ENCODE data around the gene STARD5. TPM values are rescaled to one million over a fixed set of nuclear protein-coding genes. Genes with fewer than 3 reads are reported as not detected.

STARD5 gene
- total RNA-seq, 1 experiment from 2014 or later = 0.22 TPM

DNA sequence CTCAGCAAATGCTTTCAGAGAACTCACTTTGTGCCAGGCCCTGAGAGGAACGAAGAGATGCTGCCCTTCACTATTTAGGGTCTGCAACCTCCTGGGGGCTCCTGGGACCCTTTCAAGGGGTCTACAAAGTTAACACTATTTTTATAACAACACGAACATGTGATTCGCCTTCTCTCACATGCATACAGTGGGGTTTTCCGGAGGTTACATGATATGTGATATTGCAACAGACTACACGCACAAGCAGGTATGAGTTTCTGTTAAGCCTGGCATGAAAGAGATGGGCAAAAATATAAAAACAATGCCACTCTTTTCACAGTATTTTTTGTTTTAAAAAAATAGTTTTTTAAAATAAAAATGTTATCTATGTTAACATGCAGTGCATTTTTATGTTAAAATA, 10.3 kb downstream of the STARD5 start:
- DNase-seq = no peak
- peaks cover 14% of the 10 kb centered on the region for H3K4me1 ChIP-seq (ENCODE audit: low read length)
- no peaks in the 10 kb centered on the region for H3K27me3 ChIP-seq (ENCODE audit: low read length)
- H3K4me2 ChIP-seq (ENCODE audit: low read depth, low read length, poor library complexity, severe bottlenecking) = no peak overlapping the region
- no peak overlapping the region for H3K4me3 ChIP-seq (ENCODE audit: low read length)
- H2AFZ ChIP-seq (ENCODE audit: low read length) = no peak overlapping the region
- no peaks in the 10 kb centered on the region for H3K9me3 ChIP-seq (ENCODE audit: low read length)
- no peaks in the 10 kb centered on the region for H3K79me2 ChIP-seq (ENCODE audit: low read length)
- H3K9me2 ChIP-seq (replicated peaks; ENCODE audit: insufficient read depth, low read length) = no peaks in the 10 kb centered on the region
- no peak overlapping the region for H3K27ac ChIP-seq (ENCODE audit: low read length)
- no peaks in the 10 kb centered on the region for H4K20me1 ChIP-seq (ENCODE audit: insufficient read depth, low read depth, low read length)
- H3K36me3 ChIP-seq (ENCODE audit: insufficient read depth, low read length) = no peaks in the 10 kb centered on the region
- no peak overlapping the region for H3K9ac ChIP-seq (ENCODE audit: low read length)

DNA sequence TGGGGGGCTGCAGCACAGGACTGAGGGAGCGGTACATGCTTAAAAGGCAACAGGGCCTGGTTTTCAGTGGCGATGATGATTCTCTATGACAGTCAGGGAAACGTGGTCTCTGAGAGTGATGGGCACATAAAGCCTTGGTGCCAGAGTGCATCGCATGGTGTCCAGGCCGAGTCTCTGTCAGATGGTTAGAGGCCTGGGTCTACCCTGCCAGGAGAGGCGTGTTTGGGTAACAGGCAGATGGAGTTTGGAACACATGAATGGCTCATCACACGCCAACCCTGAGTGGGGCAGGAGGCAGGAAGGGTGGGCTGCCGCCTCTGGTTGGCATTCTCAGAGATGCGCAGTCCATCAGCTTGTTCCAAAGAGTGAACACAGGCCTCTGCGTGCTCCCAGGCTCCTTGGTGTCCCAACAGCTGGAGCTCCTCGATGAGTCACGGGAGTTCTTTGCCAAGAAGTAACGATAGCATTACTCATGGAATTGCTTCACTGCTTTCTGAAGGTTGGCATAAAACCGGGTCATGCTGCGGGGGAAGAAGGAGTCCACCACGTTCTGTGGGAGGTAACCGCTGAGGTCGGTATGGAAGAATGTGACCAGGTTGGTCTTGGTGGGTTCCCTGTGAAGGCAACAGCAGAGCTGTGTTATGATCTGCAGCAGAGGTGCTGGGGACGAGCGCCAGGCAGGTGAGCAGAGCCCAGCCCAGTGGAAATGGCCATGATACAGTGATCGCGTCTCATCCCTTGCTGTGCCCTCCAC, 11.0 kb downstream of the STARD5 start:
- no peak overlapping the region for H2AFZ ChIP-seq (ENCODE audit: low read length)
- no peak overlapping the region for H3K4me3 ChIP-seq (ENCODE audit: low read length)
- no peaks in the 10 kb centered on the region for H4K20me1 ChIP-seq (ENCODE audit: insufficient read depth, low read depth, low read length)
- no peak for DNase-seq
- H3K9me3 ChIP-seq (ENCODE audit: low read length) = no peaks in the 10 kb centered on the region
- H3K27me3 ChIP-seq (ENCODE audit: low read length) = no peaks in the 10 kb centered on the region
- H3K9me2 ChIP-seq (replicated peaks; ENCODE audit: insufficient read depth, low read length) = no peaks in the 10 kb centered on the region
- no peak overlapping the region for H3K4me2 ChIP-seq (ENCODE audit: low read depth, low read length, poor library complexity, severe bottlenecking)
- H3K9ac ChIP-seq (ENCODE audit: low read length) = no peak overlapping the region
- no peaks in the 10 kb centered on the region for H3K79me2 ChIP-seq (ENCODE audit: low read length)
- no peaks in the 10 kb centered on the region for H3K36me3 ChIP-seq (ENCODE audit: insufficient read depth, low read length)
- peaks cover 14% of the 10 kb centered on the region for H3K4me1 ChIP-seq (ENCODE audit: low read length)
- H3K27ac ChIP-seq (ENCODE audit: low read length) = no peak overlapping the region

DNA sequence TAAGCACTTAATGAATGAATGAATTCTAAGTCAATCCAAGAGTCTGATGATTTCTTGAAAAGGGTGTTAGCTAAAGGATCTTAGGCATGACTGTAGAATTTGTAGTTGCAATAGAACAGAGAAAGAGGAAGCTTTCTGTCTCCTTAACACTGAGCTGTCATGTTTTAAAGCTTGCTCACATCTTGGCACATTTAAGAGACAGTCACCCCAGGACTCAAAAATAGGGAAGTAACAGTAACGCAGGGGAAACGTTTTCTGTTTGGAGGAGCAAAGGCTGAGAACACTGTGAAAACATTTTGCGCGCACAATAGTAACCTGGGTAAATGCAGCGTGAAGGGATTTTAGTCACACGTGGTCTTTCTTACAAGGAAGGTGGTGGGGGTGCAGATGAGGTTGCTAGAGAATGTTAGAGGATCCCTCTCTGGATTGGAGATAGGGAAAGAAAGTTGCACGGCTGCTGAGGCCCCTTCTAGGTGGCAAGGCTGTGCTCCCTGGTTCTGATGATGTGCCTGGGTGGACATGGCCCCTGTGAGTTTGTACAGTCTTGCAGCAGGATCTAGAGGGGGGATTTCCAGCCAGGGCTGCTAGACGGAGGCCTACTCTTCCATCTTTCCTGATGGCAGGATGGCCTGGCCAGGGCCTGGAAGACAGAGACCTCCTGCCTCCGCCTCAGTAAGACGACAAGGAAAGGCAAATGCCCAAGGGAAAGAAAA, 12.0 kb downstream of the STARD5 start:
- DNase-seq = peak; percentile 51
- H3K4me1 ChIP-seq (ENCODE audit: low read length) = peaks cover 7% of the 10 kb centered on the region
- no peaks in the 10 kb centered on the region for H3K9me3 ChIP-seq (ENCODE audit: low read length)

DNA sequence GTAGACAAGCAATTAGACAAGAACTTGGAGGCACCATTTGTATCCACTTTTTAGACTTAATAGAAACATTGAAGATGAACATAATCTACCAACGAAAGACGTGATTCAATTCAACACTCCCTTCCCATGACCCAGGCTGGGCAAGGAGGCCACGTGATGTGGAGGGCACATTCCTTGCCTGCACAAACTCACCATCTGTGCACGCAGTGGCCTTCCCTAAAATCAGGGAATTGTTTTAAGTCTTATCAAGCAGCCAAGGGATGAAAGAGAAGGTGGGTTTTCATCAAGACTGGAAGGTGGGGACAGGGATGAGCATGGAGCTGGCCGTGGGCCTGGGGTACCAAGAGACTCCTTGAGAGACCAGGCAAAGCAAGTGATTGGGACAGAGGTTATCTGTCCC, 13.5 kb downstream of the STARD5 start:
- Histone ChIP-seq H3K9ac (ENCODE audit: low read length) (no peak overlapping the region), H3K79me2 (ENCODE audit: low read length) (no peaks in the 10 kb centered on the region), H3K4me2 (ENCODE audit: low read depth, low read length, poor library complexity, severe bottlenecking) (no peak overlapping the region), H3K4me1 (ENCODE audit: low read length) (peaks cover 7% of the 10 kb centered on the region), H3K27me3 (ENCODE audit: low read length) (no peaks in the 10 kb centered on the region), H3K27ac (ENCODE audit: low read length) (no peak overlapping the region), H3K4me3 (ENCODE audit: low read length) (no peak overlapping the region), H3K9me3 (ENCODE audit: low read length) (no peaks in the 10 kb centered on the region), H3K36me3 (ENCODE audit: insufficient read depth, low read length) (no peaks in the 10 kb centered on the region), H4K20me1 (ENCODE audit: insufficient read depth, low read depth, low read length) (no peaks in the 10 kb centered on the region), H3K9me2 (replicated peaks; ENCODE audit: insufficient read depth, low read length) (no peaks in the 10 kb centered on the region), H2AFZ (ENCODE audit: low read length) (no peak overlapping the region)
- DNase-seq = no peak

More for the DNA sequence above, 12.0 kb downstream of the STARD5 start:
- Histone ChIP-seq H3K36me3 (ENCODE audit: insufficient read depth, low read length) (no peaks in the 10 kb centered on the region), H3K79me2 (ENCODE audit: low read length) (no peaks in the 10 kb centered on the region), H3K27me3 (ENCODE audit: low read length) (no peaks in the 10 kb centered on the region), H4K20me1 (ENCODE audit: insufficient read depth, low read depth, low read length) (no peaks in the 10 kb centered on the region), H3K9me2 (replicated peaks; ENCODE audit: insufficient read depth, low read length) (no peaks in the 10 kb centered on the region), H3K4me2 (ENCODE audit: low read depth, low read length, poor library complexity, severe bottlenecking) (no peak overlapping the region), H3K4me3 (ENCODE audit: low read length) (no peak overlapping the region), H2AFZ (ENCODE audit: low read length) (no peak overlapping the region), H3K9ac (ENCODE audit: low read length) (0 out of 2 replicates have a peak overlapping the region, but pooled peaks have one; percentile 1), H3K27ac (ENCODE audit: low read length) (no peak overlapping the region; the same call in 1 of the 2 replicates)

DNA sequence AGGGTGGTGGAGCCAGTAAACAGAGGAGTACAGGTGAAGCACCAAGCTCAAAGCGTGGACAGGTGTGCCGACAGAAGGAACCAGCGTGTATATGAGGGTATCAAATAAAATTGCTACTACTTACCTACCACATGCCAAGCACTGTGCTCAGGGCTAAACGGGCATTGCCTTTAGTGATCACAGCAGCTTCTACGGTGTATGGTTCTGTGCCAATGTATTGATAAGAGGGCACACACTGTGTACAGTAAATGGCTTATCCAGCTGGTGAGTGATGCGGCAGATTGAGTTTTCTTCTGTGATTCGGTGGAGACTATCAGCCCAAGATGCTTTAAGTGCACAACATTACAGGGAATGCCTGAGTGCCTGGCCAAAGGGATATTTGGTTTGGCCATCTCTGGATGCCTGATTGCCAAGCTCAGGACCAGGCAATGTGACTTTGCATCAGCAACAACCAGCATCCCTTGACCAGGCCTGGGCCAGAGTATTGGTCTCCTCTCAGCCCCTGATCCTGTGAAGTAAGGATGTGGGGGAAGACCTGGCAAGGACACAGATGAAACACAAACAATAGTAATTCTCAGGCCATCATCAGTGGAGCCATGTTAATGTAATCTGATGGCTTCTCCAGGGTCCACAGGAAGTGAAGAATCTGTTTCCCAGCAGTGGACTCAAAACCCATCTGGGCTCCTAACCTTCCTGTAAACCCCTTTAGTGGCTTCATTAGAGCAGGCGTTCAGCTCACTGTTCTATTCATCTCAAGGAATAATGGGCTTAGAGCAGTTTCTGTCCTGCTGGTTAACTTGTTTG, 14.1 kb downstream of the STARD5 start:
- DNase-seq = no peak
- Histone ChIP-seq H3K9me3 (ENCODE audit: low read length) (no peaks in the 10 kb centered on the region), H2AFZ (ENCODE audit: low read length) (no peak overlapping the region), H3K9ac (ENCODE audit: low read length) (no peak overlapping the region), H3K27ac (ENCODE audit: low read length) (no peak overlapping the region), H3K9me2 (replicated peaks; ENCODE audit: insufficient read depth, low read length) (no peaks in the 10 kb centered on the region), H3K36me3 (ENCODE audit: insufficient read depth, low read length) (no peaks in the 10 kb centered on the region), H3K27me3 (ENCODE audit: low read length) (no peaks in the 10 kb centered on the region), H4K20me1 (ENCODE audit: insufficient read depth, low read depth, low read length) (no peaks in the 10 kb centered on the region), H3K79me2 (ENCODE audit: low read length) (no peaks in the 10 kb centered on the region), H3K4me2 (ENCODE audit: low read depth, low read length, poor library complexity, severe bottlenecking) (no peak overlapping the region), H3K4me3 (ENCODE audit: low read length) (no peak overlapping the region), H3K4me1 (ENCODE audit: low read length) (peaks cover 7% of the 10 kb centered on the region)

DNA sequence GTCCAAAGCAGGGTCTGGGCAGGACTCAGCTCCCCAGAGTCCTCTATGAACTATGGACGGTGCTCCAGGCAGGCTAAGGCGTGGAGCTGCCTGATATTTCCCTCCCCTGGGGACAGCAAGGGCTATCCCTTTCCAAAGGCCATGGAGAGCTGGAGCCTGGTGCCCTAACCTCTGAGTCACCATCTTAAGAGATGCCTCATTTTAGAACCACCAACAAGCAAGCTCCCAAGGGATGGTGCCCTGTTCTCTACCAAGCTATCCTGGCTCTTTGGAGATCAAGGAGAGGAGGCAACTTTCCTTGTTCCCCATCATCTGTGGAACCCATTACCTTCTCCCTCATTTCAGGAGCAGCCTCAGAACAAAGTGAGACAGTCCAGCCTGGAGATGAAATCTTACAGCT, 15.7 kb downstream of the STARD5 start:
- Histone ChIP-seq H2AFZ (ENCODE audit: low read length) (no peak overlapping the region), H3K27ac (ENCODE audit: low read length) (no peak overlapping the region), H3K4me1 (ENCODE audit: low read length) (peaks cover 13% of the 10 kb centered on the region), H3K9me2 (replicated peaks; ENCODE audit: insufficient read depth, low read length) (no peaks in the 10 kb centered on the region), H3K27me3 (ENCODE audit: low read length) (no peaks in the 10 kb centered on the region), H3K9ac (ENCODE audit: low read length) (no peak overlapping the region), H3K36me3 (ENCODE audit: insufficient read depth, low read length) (no peaks in the 10 kb centered on the region), H3K79me2 (ENCODE audit: low read length) (no peaks in the 10 kb centered on the region), H4K20me1 (ENCODE audit: insufficient read depth, low read depth, low read length) (no peaks in the 10 kb centered on the region), H3K4me2 (ENCODE audit: low read depth, low read length, poor library complexity, severe bottlenecking) (no peak overlapping the region), H3K4me3 (ENCODE audit: low read length) (no peak overlapping the region), H3K9me3 (ENCODE audit: low read length) (no peaks in the 10 kb centered on the region)
- DNase-seq = no peak

DNA sequence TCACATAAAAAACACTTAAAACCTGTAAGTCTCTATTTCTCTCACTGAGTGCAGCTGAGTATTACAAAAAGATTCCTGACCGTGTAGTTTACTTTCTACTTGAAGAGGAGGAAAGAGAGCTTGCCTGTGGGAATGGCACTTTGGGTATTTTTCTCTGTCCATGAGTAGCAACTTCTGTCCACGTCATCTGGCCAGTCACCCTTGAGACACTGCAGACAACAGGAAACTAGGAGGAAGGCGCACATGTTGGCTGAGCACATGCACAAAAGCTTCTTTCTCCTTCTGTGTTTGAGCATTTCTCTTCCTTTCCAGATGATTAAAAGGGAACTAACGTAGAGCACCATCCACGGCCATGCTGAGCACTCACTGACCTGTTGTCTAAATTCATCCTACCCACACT, 19.7 kb downstream of the STARD5 start:
- Histone ChIP-seq H3K79me2 (ENCODE audit: low read length) (no peaks in the 10 kb centered on the region), H4K20me1 (ENCODE audit: insufficient read depth, low read depth, low read length) (no peaks in the 10 kb centered on the region), H3K4me2 (ENCODE audit: low read depth, low read length, poor library complexity, severe bottlenecking) (no peak overlapping the region), H2AFZ (ENCODE audit: low read length) (no peak overlapping the region), H3K9me3 (ENCODE audit: low read length) (no peaks in the 10 kb centered on the region), H3K4me1 (ENCODE audit: low read length) (peaks cover 27% of the 10 kb centered on the region), H3K9ac (ENCODE audit: low read length) (no peak overlapping the region), H3K4me3 (ENCODE audit: low read length) (no peak overlapping the region), H3K36me3 (ENCODE audit: insufficient read depth, low read length) (no peaks in the 10 kb centered on the region), H3K9me2 (replicated peaks; ENCODE audit: insufficient read depth, low read length) (no peaks in the 10 kb centered on the region), H3K27me3 (ENCODE audit: low read length) (no peaks in the 10 kb centered on the region), H3K27ac (ENCODE audit: low read length) (no peak overlapping the region)
- DNase-seq = no peak

Data from Karpas-422 (cell line).